GM12891 (cell line): Measurements from ENCODE around the gene GNAO1.

Experiments used
- DNase-seq: peaks from one replicate; pipeline ENCODE4 v3.0.0; 2011; ENCODE audit warnings: low spot score; ENCODE audit not compliant: insufficient read length
- FAIRE-seq: peaks from 2 replicates; lab custom pipeline; 2011; peaks lifted over from hg19 to GRCh38; lab: Jason Lieb, UNC
- PAX5 ChIP-seq: IDR thresholded peaks from 2 replicates; pipeline ENCODE4 v1.6.1; 2011; ENCODE audit warnings: low read length, moderate library complexity, mild to moderate bottlenecking; ENCODE audit not compliant: insufficient read depth, severe bottlenecking
- POLR2A ChIP-seq: IDR thresholded peaks from 2 replicates; pipeline ENCODE4 v1.6.1; 2011; ENCODE audit warnings: low read depth, low read length, control low read depth
- POLR2AphosphoS5 ChIP-seq: IDR thresholded peaks from 2 replicates; pipeline ENCODE4 v1.6.1; 2011; ENCODE audit warnings: low read depth, low read length, control low read depth
- POU2F2 ChIP-seq: IDR thresholded peaks from 2 replicates; pipeline ENCODE4 v1.6.1; 2011; ENCODE audit warnings: low read depth, mild to moderate bottlenecking, control low read depth, low read length, moderate library complexity
- SPI1 ChIP-seq: IDR thresholded peaks from 2 replicates; pipeline ENCODE4 v1.6.1; 2011; ENCODE audit warnings: low read depth, low read length, control low read depth
- TAF1 ChIP-seq: IDR thresholded peaks from 2 replicates; pipeline ENCODE4 v1.6.1; 2011; ENCODE audit warnings: low read depth, low read length, control low read depth

The GNAO1 gene

GRCh38 chr16:56295739-56296527 is 104.6 kb downstream of the GNAO1 start:
- TF ChIP-seq TAF1 = no peak
- no peak for TF ChIP-seq POLR2A
- no peak for TF ChIP-seq PAX5
- TF ChIP-seq POU2F2 = no peak
- no peak for TF ChIP-seq SPI1
- no peak for TF ChIP-seq POLR2AphosphoS5
- FAIRE-seq = no peak
- no peak for DNase-seq

GRCh38 chr16:56297684-56298083 is 106.4 kb downstream of the GNAO1 start:
- no peak for FAIRE-seq
- no peak for DNase-seq
- no peak for TF ChIP-seq SPI1
- TF ChIP-seq PAX5 = no peak
- no peak for TF ChIP-seq TAF1
- no peak for TF ChIP-seq POLR2AphosphoS5
- no peak for TF ChIP-seq POLR2A
- TF ChIP-seq POU2F2 = no peak

GRCh38 chr16:56298116-56298515 is 106.8 kb downstream of the GNAO1 start:
- DNase-seq (no peak), FAIRE-seq (no peak)
- TF ChIP-seq POU2F2 = no peak
- TF ChIP-seq PAX5 = no peak
- TF ChIP-seq SPI1 = no peak
- no peak for TF ChIP-seq POLR2AphosphoS5
- no peak for TF ChIP-seq POLR2A
- no peak for TF ChIP-seq TAF1

DNA sequence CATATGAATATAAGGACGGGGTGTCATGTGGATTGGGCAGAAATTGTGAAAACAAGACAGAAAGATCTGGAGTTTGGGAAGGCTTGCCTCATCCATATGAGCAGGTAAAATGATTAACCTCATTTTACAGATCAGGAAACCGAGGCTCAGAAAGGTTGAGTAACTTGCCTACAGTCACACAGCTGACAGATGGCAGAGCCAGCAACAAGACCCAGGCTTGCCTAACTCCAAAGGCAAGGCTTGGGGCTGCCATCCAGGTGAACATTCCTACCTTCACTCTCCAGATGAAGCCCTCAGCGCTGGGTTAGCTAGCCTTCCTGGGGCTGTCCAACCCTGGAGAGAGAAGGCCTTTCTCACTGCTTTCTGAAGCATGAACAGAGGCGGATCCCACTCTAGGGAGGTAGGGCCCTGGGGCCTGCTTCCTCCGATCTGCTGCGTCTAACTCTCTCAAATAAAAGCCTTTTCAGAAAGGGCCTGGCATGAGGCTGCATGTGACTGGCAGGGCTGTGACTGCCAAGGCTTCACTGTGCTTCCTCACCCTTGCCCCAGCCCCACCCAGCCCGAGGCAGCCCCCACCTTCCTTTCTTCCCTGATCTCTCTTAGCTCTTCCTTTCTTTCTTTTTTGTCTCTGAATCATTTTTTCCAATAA is 107.8 kb downstream of the GNAO1 start:
- DNase-seq = no peak
- FAIRE-seq = no peak
- TF ChIP-seq POU2F2 (no peak), PAX5 (no peak), POLR2AphosphoS5 (no peak), TAF1 (no peak), SPI1 (no peak), POLR2A (no peak)

- no peak for DNase-seq
- TF ChIP-seq SPI1 (no peak), POU2F2 (no peak), POLR2A (no peak), POLR2AphosphoS5 (no peak), PAX5 (no peak), TAF1 (no peak)
- no peak for FAIRE-seq
These were observed 108.9 kb downstream of the GNAO1 start for GRCh38 chr16:56300242-56300623.

GRCh38 chr16:56300891-56301850 is 109.9 kb downstream of the GNAO1 start:
- FAIRE-seq (no peak), DNase-seq (no peak)
- TF ChIP-seq PAX5 = no peak
- TF ChIP-seq POU2F2 = no peak
- TF ChIP-seq POLR2AphosphoS5 = no peak
- no peak for TF ChIP-seq TAF1
- TF ChIP-seq POLR2A = no peak
- TF ChIP-seq SPI1 = no peak

- no peak for TF ChIP-seq POLR2AphosphoS5
- no peak for TF ChIP-seq PAX5
- no peak for TF ChIP-seq POU2F2
- no peak for TF ChIP-seq POLR2A
- no peak for TF ChIP-seq SPI1
- TF ChIP-seq TAF1 = no peak
- DNase-seq (no peak), FAIRE-seq (no peak)
These were observed 111.2 kb downstream of the GNAO1 start for GRCh38 chr16:56302506-56302905.

- FAIRE-seq (no peak), DNase-seq (no peak)
- TF ChIP-seq TAF1 = no peak
- TF ChIP-seq POU2F2 = no peak
- no peak for TF ChIP-seq POLR2AphosphoS5
- no peak for TF ChIP-seq SPI1
- TF ChIP-seq POLR2A = no peak
- no peak for TF ChIP-seq PAX5
These were observed 111.9 kb downstream of the GNAO1 start for GRCh38 chr16:56303066-56303715.

DNA sequence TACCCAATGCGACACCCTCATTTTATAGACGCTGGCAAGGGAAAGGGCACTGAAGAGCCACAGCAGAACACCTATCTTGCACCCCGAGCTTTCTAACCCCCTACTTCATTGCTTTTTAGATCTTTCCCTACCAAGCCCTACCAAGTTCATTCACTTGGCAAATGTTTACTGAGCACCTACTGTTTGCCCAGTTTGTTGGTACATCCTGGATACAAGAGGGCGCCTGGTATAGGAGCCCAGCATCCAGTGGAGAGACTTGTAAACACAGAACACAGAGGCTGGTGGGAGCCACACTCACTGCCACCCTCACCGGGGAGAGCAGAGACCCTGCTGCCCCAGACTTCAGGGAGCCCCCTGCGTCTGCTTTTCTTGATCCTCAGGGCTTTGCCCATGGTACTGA is 112.6 kb downstream of the GNAO1 start:
- no peak for DNase-seq
- TF ChIP-seq POLR2A (no peak), POU2F2 (no peak), TAF1 (no peak), POLR2AphosphoS5 (no peak), SPI1 (no peak), PAX5 (no peak)
- FAIRE-seq = no peak
